Fibroblast of lung (primary cell): ENCODE results near the gene FOSL2. TPM values are rescaled to one million over a fixed set of nuclear protein-coding genes. Genes with fewer than 3 reads are reported as not detected.

Source experiments
- DNase-seq, 2 donors: peaks; one replicate each; pipeline versions ENCODE4 v3.0.0 to v3.0.0-alpha.2; 2010; ENCODE audit warnings: low read depth in 2 of 2
- H2AFZ ChIP-seq: 2 replicates; pipeline ENCODE4 v1.5.1; 2012; ENCODE audit warnings: low read length, control low read depth, inconsistent platforms
- H3K27ac ChIP-seq: 2 replicates; pipeline ENCODE4 v1.5.1; 2011; ENCODE audit warnings: low read length, control low read depth; ENCODE audit not compliant: insufficient read depth
- H3K27me3 ChIP-seq: 2 replicates; pipeline ENCODE4 v1.5.1; 2011; ENCODE audit warnings: mild to moderate bottlenecking, low read length; ENCODE audit not compliant: control insufficient read depth, insufficient read depth
- H3K36me3 ChIP-seq: 2 replicates; pipeline ENCODE4 v1.5.1; 2011; ENCODE audit warnings: low read length; ENCODE audit not compliant: control insufficient read depth, insufficient read depth
- H3K4me1 ChIP-seq: 2 replicates; pipeline ENCODE4 v1.5.1; 2011; ENCODE audit warnings: low read length; ENCODE audit not compliant: control insufficient read depth, insufficient read depth; ENCODE audit errors: extremely low read depth
- H3K4me2 ChIP-seq: 2 replicates; pipeline ENCODE4 v1.5.1; 2011; ENCODE audit warnings: low read length, control low read depth; ENCODE audit not compliant: insufficient read depth; ENCODE audit errors: extremely low read depth
- H3K4me3 ChIP-seq, 4 experiments: fragments of 200-600 bp in 1 of 4; sonication (generic) in 1 of 4; replicated peaks in 1 of 4; 2 replicates each; pipeline ENCODE4 v1.5.1; 2011 to 2016; ENCODE audit warnings: low read length in 4 of 4, low read depth in 3 of 4, mild to moderate bottlenecking in 3 of 4, control low read depth in 2 of 4, inconsistent platforms in 1 of 4, mixed read lengths in 1 of 4; ENCODE audit not compliant: insufficient read depth in 1 of 4; ENCODE audit errors: control extremely low read depth in 1 of 4
- H3K79me2 ChIP-seq: 2 replicates; pipeline ENCODE4 v1.5.1; 2012; ENCODE audit warnings: mild to moderate bottlenecking, low read length, inconsistent platforms; ENCODE audit not compliant: control insufficient read depth, insufficient read depth
- H3K9ac ChIP-seq: 2 replicates; pipeline ENCODE4 v1.5.1; 2011; ENCODE audit warnings: mild to moderate bottlenecking, low read length, control low read depth; ENCODE audit not compliant: insufficient read depth
- H3K9me3 ChIP-seq: 2 replicates; pipeline ENCODE4 v1.5.1; 2012; ENCODE audit warnings: low read depth, low read length; ENCODE audit not compliant: control insufficient read depth, insufficient read depth
- H4K20me1 ChIP-seq: 2 replicates; pipeline ENCODE4 v1.5.1; 2011; ENCODE audit warnings: low read length; ENCODE audit not compliant: control insufficient read depth, insufficient read depth; ENCODE audit errors: extremely low read depth
- EZH2 ChIP-seq: IDR thresholded peaks from 2 replicates; pipeline ENCODE4 v1.5.1; 2012; ENCODE audit warnings: low read length, control low read depth, mild to moderate bottlenecking; ENCODE audit errors: missing control alignments
- polyA plus RNA-seq, 2 donors: library from polyadenylated mRNA; depleted of rRNA in 1 of 2; stranded (reverse) in 1 of 2; unstranded in 1 of 2; fragments of >200 nt; gene quantifications; 2 replicates each; pipeline ENCODE4 v1.2.1, GENCODE V29; 2011 to 2012; ENCODE audit warnings: missing spikeins in 1 of 2
- total RNA-seq: library from RNA; depleted of rRNA; stranded (reverse); fragments of >200 nt; gene quantifications from 2 replicates; pipeline ENCODE4 v1.2.1, GENCODE V29; 2014
- TF ChIP-seq, protein P1 (sequence below), 2 donors: IDR thresholded peaks in 1 of 2; conservative IDR thresholded peaks in 1 of 2; 1 replicate in 1 of 2; 2 replicates in 1 of 2; pipeline ENCODE4 v1.5.1; 2011 to 2012; ENCODE audit warnings: low read length in 2 of 2, control low read depth in 1 of 2, inconsistent platforms in 1 of 2, low read depth in 1 of 2, mild to moderate bottlenecking in 1 of 2

FOSL2 gene
- total and polyA plus RNA-seq, 2 donors (not counting 1 experiment from before 2014, with no cell fraction given), result 58.9 to 83.6 TPM

DNA sequence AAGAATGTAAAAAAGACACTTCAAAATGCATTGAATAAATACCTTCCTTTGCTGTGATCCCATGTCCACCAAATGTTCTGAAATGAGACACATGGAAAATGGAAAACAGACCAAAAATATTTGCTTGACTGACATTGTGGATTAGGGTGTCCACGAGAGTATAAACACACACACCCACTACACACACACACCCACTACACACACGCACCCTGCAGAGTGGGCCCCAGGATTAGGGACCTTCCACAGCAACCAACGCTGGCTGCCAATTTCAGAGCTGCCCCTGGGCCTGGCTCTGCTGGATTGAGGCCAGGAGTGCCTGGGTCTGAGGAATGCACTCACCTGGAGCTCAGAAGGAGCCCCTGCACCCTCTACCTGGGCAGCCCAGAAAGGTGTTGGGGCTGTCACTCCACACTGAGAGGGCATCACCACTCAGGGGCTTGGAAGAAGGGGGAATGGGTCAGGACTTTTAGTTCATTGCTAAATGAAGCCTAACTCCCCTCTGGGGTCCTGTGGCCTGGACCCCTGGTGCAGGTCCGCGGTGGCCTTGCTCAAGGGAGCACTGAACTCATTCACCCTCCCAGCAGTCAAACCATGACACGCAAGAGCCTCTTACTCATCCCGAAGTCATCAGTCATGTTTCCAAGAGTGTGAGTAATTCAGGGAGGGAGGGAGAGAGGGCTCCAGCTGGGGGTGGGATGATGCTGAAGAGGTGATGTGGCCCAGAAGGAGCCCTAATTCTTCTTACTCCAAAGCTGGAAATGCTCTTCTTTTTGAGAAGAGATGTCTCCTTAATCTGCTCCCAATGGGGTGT is 53.0 kb downstream of the FOSL2 start:
- TF ChIP-seq, protein P1, sequence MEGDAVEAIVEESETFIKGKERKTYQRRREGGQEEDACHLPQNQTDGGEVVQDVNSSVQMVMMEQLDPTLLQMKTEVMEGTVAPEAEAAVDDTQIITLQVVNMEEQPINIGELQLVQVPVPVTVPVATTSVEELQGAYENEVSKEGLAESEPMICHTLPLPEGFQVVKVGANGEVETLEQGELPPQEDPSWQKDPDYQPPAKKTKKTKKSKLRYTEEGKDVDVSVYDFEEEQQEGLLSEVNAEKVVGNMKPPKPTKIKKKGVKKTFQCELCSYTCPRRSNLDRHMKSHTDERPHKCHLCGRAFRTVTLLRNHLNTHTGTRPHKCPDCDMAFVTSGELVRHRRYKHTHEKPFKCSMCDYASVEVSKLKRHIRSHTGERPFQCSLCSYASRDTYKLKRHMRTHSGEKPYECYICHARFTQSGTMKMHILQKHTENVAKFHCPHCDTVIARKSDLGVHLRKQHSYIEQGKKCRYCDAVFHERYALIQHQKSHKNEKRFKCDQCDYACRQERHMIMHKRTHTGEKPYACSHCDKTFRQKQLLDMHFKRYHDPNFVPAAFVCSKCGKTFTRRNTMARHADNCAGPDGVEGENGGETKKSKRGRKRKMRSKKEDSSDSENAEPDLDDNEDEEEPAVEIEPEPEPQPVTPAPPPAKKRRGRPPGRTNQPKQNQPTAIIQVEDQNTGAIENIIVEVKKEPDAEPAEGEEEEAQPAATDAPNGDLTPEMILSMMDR (conservative IDR thresholded peaks at IDR 0.05 in 1 of 2, IDR thresholded peaks at IDR 0.05 in 1 of 2; ENCODE audit: low read depth in 1 of 2, low read length in 2 of 2), result no peak
- no peak for TF ChIP-seq EZH2
- no peaks in the 10 kb centered on the region for H3K27me3 ChIP-seq

DNA sequence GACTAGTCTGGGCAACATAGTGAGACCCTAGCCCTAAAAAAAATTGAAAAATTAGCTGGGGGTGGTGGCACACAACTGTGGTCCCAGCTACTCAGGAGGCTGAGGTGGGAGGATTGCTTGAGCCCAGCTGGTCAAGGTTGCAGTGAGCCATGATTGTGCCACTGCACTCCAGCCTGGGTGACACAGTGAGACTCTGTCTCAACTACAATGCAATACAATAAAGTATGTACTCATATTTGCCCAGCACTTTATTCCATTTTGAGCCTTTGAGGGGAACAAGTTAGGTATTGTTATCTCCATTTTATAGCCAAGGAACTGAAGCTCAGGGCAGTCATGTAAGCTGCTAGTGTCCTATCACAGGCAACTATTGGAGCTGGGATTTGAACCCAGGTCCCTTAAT is 53.9 kb downstream of the FOSL2 start:
- Histone ChIP-seq H3K27ac (peak overlapping the region; percentile 58), H3K79me2 (no peaks in the 10 kb centered on the region), H4K20me1 (no peaks in the 10 kb centered on the region), H3K9ac (no peak overlapping the region), H3K27me3 (no peaks in the 10 kb centered on the region), H3K4me2 (peak overlapping the region; percentile 4), H2AFZ (no peak overlapping the region), H3K36me3 (no peaks in the 10 kb centered on the region), H3K4me1 (peaks cover 41% of the 10 kb centered on the region), H3K4me3 (no peak overlapping the region), H3K9me3 (no peaks in the 10 kb centered on the region)
- no peak for TF ChIP-seq EZH2
- TF ChIP-seq, protein P1 (conservative IDR thresholded peaks at IDR 0.05 in 1 of 2, IDR thresholded peaks at IDR 0.05 in 1 of 2; ENCODE audit: low read depth in 1 of 2, low read length in 2 of 2), result no peak
- DNase-seq, result no peak

More for the DNA sequence above, 53.0 kb downstream of the FOSL2 start:
- H3K4me3 ChIP-seq, result no peak overlapping the region
- no peaks in the 10 kb centered on the region for H3K79me2 ChIP-seq
- H3K27ac ChIP-seq, result peak overlapping the region; percentile 58
- H3K4me1 ChIP-seq, result peaks cover 41% of the 10 kb centered on the region
- DNase-seq, result peak; percentile 91 to 98
- H3K9me3 ChIP-seq, result no peaks in the 10 kb centered on the region
- H3K36me3 ChIP-seq, result no peaks in the 10 kb centered on the region
- peak overlapping the region; percentile 57 for H3K4me2 ChIP-seq
- no peaks in the 10 kb centered on the region for H4K20me1 ChIP-seq
- no peak overlapping the region for H3K9ac ChIP-seq
- H2AFZ ChIP-seq, result no peak overlapping the region

DNA sequence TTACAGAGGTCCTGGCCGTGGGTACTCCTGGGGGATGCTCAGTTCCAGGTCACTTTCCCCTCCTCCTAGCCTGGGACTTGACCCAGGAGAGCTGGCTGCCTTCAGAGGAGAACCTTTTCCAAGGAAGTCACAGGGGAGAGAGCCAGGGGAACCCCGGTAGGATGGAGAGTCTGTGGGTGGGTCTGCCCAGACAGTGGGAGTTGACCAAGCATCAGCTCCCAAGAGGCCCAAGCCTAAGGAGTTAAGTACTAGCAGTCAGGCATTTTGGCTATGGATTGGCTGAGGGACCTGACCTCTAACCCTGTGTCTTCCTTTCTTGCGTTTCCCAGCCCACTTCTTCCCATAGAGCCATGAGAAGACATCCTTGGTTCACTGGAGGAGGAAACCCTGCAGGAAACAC is 54.4 kb downstream of the FOSL2 start:
- no peak overlapping the region for H3K9ac ChIP-seq
- DNase-seq, result no peak
- peaks cover 41% of the 10 kb centered on the region for H3K4me1 ChIP-seq

More for the DNA sequence above, 54.4 kb downstream of the FOSL2 start:
- Histone ChIP-seq H3K27ac (peak overlapping the region; percentile 58), H3K4me2 (no peak overlapping the region), H3K79me2 (no peaks in the 10 kb centered on the region), H4K20me1 (no peaks in the 10 kb centered on the region), H3K36me3 (no peaks in the 10 kb centered on the region), H3K4me3 (no peak overlapping the region), H2AFZ (no peak overlapping the region), H3K27me3 (no peaks in the 10 kb centered on the region), H3K9me3 (no peaks in the 10 kb centered on the region)
- TF ChIP-seq, protein P1 (conservative IDR thresholded peaks at IDR 0.05 in 1 of 2, IDR thresholded peaks at IDR 0.05 in 1 of 2; ENCODE audit: low read depth in 1 of 2, low read length in 2 of 2), result no peak
- TF ChIP-seq EZH2, result no peak
